C4-2B (cell line): ENCODE results near the gene CDKAL1.

Experiments
- H3K27ac ChIP-seq: fragments of 450-650 bp; 2 replicates; pipeline ENCODE4 v1.5.1; 2017
- ZFX ChIP-seq: fragments of 450-650 bp; IDR thresholded peaks from 2 replicates; pipeline ENCODE4 v1.6.1; 2017
- TF ChIP-seq, protein P1 (sequence below): fragments of 450-650 bp; conservative IDR thresholded peaks from 2 replicates; pipeline ENCODE4 v1.5.1; 2017; ENCODE audit warnings: mild to moderate bottlenecking

Gene CDKAL1

DNA sequence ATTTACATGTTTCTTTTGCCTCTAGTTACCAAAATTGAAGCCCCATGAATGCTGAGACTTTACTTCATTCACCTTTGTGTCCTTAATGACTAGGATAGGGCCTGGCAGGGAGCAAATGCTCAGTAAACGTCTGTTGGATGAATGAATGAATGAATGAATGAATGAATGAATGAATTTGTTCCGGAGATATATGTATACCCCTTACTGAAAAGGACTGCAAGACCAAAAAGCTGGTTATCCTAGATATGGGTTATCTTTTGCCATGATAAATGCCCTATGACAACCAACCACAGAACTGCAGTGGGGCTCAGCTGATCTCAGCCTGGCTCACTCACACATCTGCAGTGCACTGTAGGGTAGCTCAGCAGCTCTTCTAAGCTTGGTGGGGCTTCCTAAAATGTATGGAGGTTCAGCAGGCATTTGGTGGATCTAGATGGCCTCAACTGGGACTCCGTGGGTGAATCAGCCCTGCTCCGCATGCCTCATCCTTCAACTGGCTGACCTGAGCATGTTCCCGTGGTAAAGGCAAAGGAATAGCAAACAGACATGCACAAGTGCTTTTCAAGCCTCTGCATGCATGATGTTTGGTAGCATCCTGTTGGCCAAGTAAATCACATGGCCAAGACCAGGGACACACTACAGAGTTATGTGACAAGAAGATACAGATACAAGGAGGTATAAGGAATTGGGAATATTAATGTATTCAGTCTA, 680.6 kb downstream of the CDKAL1 start:
- TF ChIP-seq, protein P1, sequence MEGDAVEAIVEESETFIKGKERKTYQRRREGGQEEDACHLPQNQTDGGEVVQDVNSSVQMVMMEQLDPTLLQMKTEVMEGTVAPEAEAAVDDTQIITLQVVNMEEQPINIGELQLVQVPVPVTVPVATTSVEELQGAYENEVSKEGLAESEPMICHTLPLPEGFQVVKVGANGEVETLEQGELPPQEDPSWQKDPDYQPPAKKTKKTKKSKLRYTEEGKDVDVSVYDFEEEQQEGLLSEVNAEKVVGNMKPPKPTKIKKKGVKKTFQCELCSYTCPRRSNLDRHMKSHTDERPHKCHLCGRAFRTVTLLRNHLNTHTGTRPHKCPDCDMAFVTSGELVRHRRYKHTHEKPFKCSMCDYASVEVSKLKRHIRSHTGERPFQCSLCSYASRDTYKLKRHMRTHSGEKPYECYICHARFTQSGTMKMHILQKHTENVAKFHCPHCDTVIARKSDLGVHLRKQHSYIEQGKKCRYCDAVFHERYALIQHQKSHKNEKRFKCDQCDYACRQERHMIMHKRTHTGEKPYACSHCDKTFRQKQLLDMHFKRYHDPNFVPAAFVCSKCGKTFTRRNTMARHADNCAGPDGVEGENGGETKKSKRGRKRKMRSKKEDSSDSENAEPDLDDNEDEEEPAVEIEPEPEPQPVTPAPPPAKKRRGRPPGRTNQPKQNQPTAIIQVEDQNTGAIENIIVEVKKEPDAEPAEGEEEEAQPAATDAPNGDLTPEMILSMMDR: no peak

DNA sequence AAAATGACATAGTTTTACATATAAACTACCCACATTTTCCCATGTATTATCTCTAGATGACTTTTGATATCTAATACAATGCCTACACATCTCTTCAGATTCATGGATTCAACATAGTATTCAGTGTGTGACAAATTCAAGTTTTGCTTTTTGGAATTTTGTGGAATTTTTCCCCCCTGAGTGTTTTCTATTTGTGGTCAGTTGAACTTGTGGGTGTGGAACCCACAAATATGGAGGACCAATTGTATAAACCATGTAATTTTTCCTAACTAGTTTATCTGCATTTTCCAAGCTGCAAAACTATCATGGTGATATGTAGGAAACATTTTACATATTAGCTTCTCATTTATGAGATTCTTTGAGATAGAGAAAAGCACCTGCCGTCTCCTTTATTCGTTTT, 685.0 kb downstream of the CDKAL1 start:
- TF ChIP-seq, protein P1: no peak
- TF ChIP-seq ZFX: no peak
- H3K27ac ChIP-seq: no peak overlapping the region

More for the DNA sequence above, 680.6 kb downstream of the CDKAL1 start:
- no peak overlapping the region for H3K27ac ChIP-seq

DNA sequence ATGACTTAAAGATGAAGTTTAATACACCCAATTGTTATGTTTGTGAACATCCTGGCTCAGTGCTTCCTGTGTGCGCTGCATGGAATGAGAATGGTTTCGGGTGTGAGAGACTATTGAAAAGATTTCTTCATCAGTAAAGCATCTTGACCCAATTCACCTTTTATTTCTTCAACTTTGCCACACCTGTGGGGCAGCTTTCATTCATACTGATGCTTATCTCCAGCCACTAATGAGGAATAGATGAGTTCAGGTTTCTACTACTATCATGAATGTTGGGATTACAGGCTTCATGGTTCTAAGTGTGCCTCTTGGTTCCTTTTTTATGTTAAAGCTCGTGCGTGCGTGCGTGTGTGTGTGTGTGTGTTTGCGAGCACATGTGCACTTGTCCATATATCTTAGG, 685.6 kb downstream of the CDKAL1 start:
- no peak overlapping the region for H3K27ac ChIP-seq
- TF ChIP-seq ZFX: no peak
- TF ChIP-seq, protein P1: no peak

DNA sequence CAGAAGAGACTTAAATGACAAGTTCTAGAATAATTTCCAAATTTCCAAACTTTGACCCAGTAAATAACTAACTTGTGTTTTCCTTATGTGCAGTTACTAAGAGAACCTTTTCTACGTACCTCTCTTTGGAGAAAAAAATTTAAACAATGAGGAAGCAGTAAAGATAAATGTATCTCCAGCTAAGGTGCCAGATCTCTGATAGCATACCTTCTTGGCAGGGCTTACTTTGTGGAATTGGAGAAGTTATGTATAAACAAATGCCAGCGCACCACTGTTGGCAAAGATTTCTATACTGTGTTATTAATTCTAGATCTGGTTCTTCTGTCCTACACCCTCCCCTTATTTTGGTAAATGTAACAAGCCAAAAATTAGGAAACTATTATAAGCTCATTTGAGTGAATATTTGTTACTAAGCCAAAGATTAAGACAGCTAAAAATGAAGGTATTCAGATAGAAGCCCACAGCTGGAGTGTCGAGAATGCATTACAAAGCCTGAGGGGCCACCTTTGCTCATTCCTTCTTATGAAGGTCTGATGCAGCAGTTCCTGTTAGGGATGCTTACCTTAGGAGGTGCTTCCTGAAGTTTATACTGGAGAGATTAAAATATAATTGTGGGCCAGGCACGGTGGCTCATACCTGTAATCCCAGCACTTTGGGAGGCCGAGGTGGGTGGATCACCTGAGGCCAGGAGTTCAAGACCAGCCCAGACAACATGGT, 686.2 kb downstream of the CDKAL1 start:
- TF ChIP-seq ZFX: no peak
- TF ChIP-seq, protein P1: no peak

DNA sequence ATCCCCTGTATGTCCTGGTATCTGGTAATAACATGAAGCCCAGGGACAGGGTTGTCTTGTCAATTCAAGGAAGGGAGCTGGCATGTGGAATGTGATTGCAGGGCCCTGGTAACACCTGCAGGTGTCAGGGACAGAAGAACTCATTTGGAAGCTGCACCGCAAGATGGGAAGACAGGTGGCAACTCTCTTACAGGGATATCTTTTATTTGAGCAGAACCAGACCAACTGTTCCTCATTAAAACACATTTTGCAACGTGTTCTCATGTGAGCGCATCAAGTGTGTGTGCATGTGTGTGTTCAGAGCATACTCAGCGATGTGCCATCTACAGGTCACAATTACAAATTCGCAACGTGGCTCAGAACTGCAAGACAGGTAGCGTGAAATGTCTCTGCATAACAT, 688.4 kb downstream of the CDKAL1 start:
- H3K27ac ChIP-seq: no peak overlapping the region
- no peak for TF ChIP-seq ZFX
- TF ChIP-seq, protein P1: no peak

More for the DNA sequence above, 686.2 kb downstream of the CDKAL1 start:
- peak overlapping the region; percentile 22; the same call in 1 of the 2 replicates for H3K27ac ChIP-seq

DNA sequence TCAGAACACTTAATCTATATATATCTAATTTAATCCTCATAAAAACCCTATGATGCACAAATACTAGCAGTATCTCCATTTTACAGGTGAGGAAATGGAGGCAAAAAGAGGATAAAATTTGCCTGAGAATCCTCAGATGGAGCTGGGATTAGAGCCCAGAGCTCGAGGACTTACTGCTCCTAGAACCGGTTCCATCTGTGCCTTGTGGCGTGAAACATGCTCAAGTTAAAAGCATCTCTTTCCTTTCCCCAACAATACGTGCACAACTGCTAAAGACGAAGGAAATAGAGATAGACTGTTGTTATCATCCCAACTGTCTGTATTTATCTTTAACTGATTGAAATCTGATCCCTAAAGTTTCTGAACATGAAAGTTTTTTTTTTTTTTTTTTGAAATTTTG, 691.7 kb downstream of the CDKAL1 start:
- TF ChIP-seq, protein P1: no peak
- TF ChIP-seq ZFX: no peak

DNA sequence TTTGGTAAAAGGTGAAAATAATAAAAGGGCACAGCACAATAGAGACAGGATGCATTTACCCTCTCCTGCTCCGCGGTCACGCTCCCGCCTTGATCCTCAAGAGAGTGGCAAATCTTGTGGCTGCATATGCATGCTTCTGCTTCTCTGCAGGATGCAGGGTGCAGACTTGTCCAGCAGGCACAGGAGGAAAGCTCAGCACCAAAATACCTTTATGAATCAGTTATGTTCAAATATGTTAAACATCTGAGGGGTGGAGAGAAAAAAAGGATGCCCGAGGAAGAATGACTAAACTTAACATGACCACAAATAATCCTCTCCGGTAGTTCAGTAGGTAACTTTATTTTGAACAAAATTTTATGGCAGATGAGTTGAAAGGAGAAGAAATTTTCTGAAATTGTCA, 693.2 kb downstream of the CDKAL1 start:
- H3K27ac ChIP-seq: no peak overlapping the region
- TF ChIP-seq, protein P1: no peak

More for the DNA sequence above, 691.7 kb downstream of the CDKAL1 start:
- no peak overlapping the region for H3K27ac ChIP-seq
